Measurements from ENCODE around the gene S100P.
"Not testable (repeated sequence)": the region's sequence is repeated elsewhere in the genome, so short reads cannot be mapped to it uniquely, and the experiment has no call there.

S100P gene

GRCh38 chr4:6724421-6725111 is 30.9 kb downstream of the S100P start:
- no peak for DNase-seq (ENCODE audit: low read depth, low spot score)

- DNase-seq (ENCODE audit: low read depth, low spot score), result not testable (repeated sequence)
These were observed 31.8 kb downstream of the S100P start for GRCh38 chr4:6725427-6725961.

GRCh38 chr4:6727081-6727942 is 33.6 kb downstream of the S100P start:
- DNase-seq (ENCODE audit: low read depth, low spot score), result no peak

- no peak for DNase-seq (ENCODE audit: low read depth, low spot score)
These were observed 34.2 kb downstream of the S100P start for GRCh38 chr4:6727943-6728250.

- no peak for DNase-seq (ENCODE audit: low read depth, low spot score)
These were observed 34.8 kb downstream of the S100P start for GRCh38 chr4:6728320-6729029.

GRCh38 chr4:6730603-6731317 is 37.1 kb downstream of the S100P start:
- DNase-seq (ENCODE audit: low read depth, low spot score), result no peak

- DNase-seq (ENCODE audit: low read depth, low spot score), result no peak
These were observed 37.6 kb downstream of the S100P start for GRCh38 chr4:6731318-6731675.

GRCh38 chr4:6731780-6732179 is 38.1 kb downstream of the S100P start:
- DNase-seq (ENCODE audit: low read depth, low spot score), result no peak

GRCh38 chr4:6732441-6733357 is 39.0 kb downstream of the S100P start:
- DNase-seq (ENCODE audit: low read depth, low spot score), result no peak

- DNase-seq (ENCODE audit: low read depth, low spot score), result no peak
These were observed 39.9 kb downstream of the S100P start for GRCh38 chr4:6733358-6734164.

- DNase-seq (ENCODE audit: low read depth, low spot score), result no peak
These were observed 40.6 kb downstream of the S100P start for GRCh38 chr4:6734165-6734786.

- no peak for DNase-seq (ENCODE audit: low read depth, low spot score)
These were observed 46.2 kb downstream of the S100P start for GRCh38 chr4:6739920-6740319.

- no peak for DNase-seq (ENCODE audit: low read depth, low spot score)
These were observed 46.7 kb downstream of the S100P start for GRCh38 chr4:6740347-6740746.

GRCh38 chr4:6742507-6742906 is 48.8 kb downstream of the S100P start:
- no peak for DNase-seq (ENCODE audit: low read depth, low spot score)

GRCh38 chr4:6742989-6743388 is 49.3 kb downstream of the S100P start:
- DNase-seq (ENCODE audit: low read depth, low spot score), result no peak

All from activated CD4-positive, CD25-positive, alpha-beta regulatory T cell treated with anti-CD3 and anti-CD28 coated beads, Interleukin-2, amount 50 U/mL, for 16 hours (primary cell).